Stimulated activated naive CD4-positive, alpha-beta T cell treated with Interleukin-2 at 50 U/mL for 16 hours (primary cell): ENCODE results near the gene MTMR10.

ENCODE experiments used
- DNase-seq: peaks from one replicate; lab custom pipeline; 2025; lab: John Stamatoyannopoulos, UW

The MTMR10 gene

DNA sequence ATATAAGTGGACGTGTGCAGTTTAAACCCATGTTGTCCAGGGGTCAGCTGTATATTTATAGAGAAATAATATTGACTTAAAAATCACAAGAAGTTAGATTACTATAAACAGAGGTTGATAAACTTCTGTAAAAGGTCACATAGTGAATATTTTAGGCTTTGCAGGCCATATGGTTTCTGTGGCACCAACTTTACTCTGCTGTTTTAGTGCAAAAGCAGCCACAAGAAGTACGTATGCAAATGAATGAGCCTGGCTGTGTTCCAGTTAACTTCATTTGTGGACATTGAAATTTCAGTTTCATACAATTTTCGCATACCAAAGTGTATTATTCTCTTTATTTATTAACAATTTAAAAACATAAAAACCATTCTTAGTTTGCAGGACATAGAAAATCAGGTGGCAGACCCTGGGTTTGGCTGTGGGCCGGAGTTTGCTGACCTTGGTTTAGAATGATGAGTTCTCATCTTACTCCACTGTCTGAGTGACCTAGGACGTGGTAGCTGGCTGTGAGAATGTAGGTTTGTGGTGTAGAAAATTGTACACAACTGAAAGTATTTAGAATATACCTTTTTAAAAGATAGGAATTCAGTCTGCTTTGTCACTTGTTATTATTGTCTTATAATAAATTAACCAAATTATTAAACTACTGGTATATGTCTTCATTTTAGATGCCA lies 71.4 kb downstream of the MTMR10 start:
- no peak for DNase-seq

- DNase-seq = no peak
Measured at GRCh38 chr15:30918366-30918765, 73.1 kb downstream of the MTMR10 start.

DNA sequence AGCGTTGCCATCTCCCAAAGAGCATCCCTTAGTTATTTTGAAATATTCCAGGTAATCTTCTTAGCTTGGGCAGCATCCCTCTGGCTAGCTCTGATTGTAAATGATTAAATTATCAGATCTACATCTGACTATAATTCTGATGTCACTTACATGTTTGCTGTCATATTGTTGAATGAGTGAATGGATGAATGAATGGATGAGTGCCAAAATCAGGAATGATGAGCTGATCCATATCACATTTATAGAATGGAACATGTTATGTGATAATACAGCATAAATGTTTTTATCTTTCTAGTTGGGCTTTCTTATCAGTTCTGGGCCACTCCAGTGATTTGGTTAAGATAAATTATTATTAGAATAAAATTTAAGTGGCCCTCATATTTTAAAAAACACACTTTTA lies 73.8 kb downstream of the MTMR10 start:
- DNase-seq = no peak

- DNase-seq = no peak
Measured at GRCh38 chr15:30917013-30917412, 74.4 kb downstream of the MTMR10 start.

GRCh38 chr15:30913761-30914160 lies 77.7 kb downstream of the MTMR10 start:
- DNase-seq = no peak

DNA sequence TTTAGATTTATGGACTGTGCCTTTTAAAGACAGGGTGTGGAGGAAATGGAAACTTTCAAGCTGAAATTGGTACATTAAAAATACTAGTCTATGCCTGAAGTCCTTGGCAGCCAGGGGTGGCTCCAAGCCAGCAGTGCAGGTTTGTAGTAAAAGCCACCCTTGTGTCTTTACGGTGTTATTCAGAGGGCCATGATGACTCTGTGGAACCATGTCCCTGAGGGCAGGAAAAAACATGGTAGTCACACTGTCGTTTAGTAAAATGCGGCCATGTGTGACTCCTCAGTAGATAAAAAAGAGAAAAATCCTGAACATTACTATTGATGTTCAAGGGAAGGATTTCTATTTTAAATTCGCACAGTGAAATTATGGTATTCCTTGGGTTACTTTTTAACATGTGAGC lies 85.1 kb downstream of the MTMR10 start:
- DNase-seq = no peak

DNA sequence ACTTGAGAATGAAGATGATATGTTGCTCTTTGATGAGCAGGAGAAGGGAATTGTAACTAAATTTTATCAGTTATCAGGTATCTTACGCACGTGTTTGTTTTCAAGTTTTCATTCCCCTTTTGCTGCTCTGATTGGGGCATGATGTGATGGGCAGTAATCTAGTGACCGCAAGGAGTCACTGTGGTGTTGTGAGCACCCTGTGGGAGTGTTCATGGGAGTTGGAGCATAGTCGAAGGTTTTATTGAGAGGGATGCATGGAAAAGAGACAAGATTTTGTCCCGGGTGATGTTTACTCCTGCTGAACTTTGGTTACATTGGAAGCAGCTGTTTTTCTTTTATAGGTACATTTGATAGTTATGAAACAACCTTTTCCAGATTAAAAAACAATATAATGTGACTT lies 85.6 kb downstream of the MTMR10 start:
- no peak for DNase-seq

- no peak for DNase-seq
Measured at GRCh38 chr15:30904812-30905211, 86.6 kb downstream of the MTMR10 start.

DNA sequence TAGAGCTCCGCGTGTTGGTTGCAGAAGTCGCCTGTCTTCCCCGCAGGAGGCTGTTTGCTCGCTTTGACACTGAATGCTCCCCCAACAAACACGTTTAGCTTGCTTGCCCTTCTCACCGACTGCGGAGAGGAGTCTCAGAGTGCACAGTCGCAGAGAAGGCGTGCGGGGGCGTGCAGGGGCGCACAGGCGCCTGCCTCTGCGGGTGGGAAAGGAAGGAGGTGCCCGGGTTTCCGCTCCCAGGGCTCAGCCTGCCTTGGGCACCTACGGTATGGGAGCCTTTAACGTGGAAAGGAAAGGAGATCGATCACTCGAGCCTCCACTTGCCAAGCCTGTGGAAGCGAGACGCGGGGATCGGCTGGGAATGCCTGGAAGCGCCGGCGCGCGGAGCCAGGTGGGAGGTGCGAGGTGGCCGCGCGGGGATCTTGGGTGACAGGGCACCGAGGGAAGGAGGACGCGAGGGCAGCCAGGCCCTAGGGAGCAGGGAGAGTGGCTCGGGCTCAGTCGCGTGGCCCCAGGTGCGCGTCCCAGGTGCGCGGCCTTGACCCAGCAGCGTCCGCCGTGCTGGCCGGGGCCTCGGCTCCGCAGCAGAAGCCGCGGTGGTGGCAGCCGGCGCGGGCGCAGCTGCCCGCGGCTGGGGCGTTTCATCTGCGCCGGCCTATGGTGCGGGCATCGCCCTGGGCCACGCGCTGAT lies 87.8 kb downstream of the MTMR10 start, which contains the start of gene FAN1:
Gene FAN1, plus strand, starts transcription at position 419 of the 691 bp plus-strand sequence. CDS start 749 bp downstream, outside the sequence.
- DNase-seq = peak; percentile 77

- no peak for DNase-seq
Measured at GRCh38 chr15:30901889-30902288, 89.5 kb downstream of the MTMR10 start.

GRCh38 chr15:30896211-30896606 lies 95.2 kb downstream of the MTMR10 start:
- no peak for DNase-seq

GRCh38 chr15:30895461-30896210 lies 95.8 kb downstream of the MTMR10 start:
- DNase-seq = no peak

DNA sequence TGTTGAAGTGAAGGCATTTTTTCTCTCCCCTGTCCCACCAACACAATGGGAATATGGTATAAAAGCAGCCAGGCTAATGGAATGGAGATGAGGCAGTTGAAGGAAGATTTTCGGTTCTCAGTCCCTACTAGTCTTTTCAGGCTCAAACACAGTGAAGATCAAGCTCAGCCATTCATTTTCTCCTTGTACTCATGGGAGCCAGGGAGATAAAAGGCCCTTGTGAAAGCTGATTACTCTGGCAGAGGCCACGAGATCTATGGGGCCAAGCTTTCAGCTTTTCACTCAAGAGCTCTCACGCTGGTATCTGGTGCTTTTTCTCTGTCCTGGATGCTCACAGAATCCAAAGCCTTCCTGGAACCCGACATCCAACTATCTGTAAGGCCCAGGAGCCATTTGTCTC lies 102.2 kb downstream of the MTMR10 start:
- no peak for DNase-seq
